Endothelial cell (in vitro differentiated cells): ENCODE measurements around the gene SLC30A7. TPM values are rescaled to one million over a fixed set of nuclear protein-coding genes. Genes with fewer than 3 reads are reported as not detected.

Experiments used
- DNase-seq: peaks from one replicate; pipeline ENCODE4 v3.0.0; 2021; ENCODE audit warnings: low spot score
- H3K27ac Mint-ChIP-seq: one replicate; pipeline ENCODE4 v1.8.0; 2021; ENCODE audit warnings: mixed read lengths, inconsistent platforms; ENCODE audit not compliant: unreplicated experiment
- H3K27me3 Mint-ChIP-seq: one replicate; pipeline ENCODE4 v1.8.0; 2021; ENCODE audit warnings: mild to moderate bottlenecking, moderate library complexity, mixed read lengths, inconsistent platforms; ENCODE audit not compliant: unreplicated experiment
- H3K36me3 Mint-ChIP-seq: one replicate; pipeline ENCODE4 v1.8.0; 2021; ENCODE audit warnings: mild to moderate bottlenecking, low read depth, mixed read lengths, inconsistent platforms; ENCODE audit not compliant: unreplicated experiment
- H3K4me1 Mint-ChIP-seq: one replicate; pipeline ENCODE4 v1.8.0; 2021; ENCODE audit warnings: mild to moderate bottlenecking, mixed read lengths, inconsistent platforms; ENCODE audit not compliant: unreplicated experiment
- H3K4me3 Mint-ChIP-seq: one replicate; pipeline ENCODE4 v1.8.0; 2021; ENCODE audit warnings: mild to moderate bottlenecking, mixed read lengths, inconsistent platforms; ENCODE audit not compliant: unreplicated experiment
- H3K9me3 Mint-ChIP-seq: one replicate; pipeline ENCODE4 v1.8.0; 2021; ENCODE audit warnings: mixed read lengths, inconsistent platforms; ENCODE audit not compliant: unreplicated experiment
- CTCF ChIP-seq: fragments of 200-600 bp; sonication (generic); IDR thresholded peaks from one replicate; pipeline ENCODE4 v1.5.0; 2021; ENCODE audit warnings: antibody characterized with exemption; ENCODE audit not compliant: unreplicated experiment
- total RNA-seq: library from RNA; stranded (reverse); fragmentation: NEBNext Ultra II Directional; extraction: Animal tissue kit (Norgen Biotek cat#: 25700); gene quantifications from one replicate; pipeline ENCODE4 v1.2.1, GENCODE V29; 2021; ENCODE audit not compliant: unreplicated experiment

The SLC30A7 gene
- total RNA-seq, 1 donor from 2014 or later = 33.2 TPM

- Mint-ChIP-seq H3K9me3 (no peaks in the 10 kb centered on the region), H3K27me3 (no peaks in the 10 kb centered on the region)
Measured at GRCh38 chr1:101025283-101025656, 129.4 kb downstream of the SLC30A7 start.

GRCh38 chr1:101025657-101026429, 130.0 kb downstream of the SLC30A7 start, which contains the start of gene DPH5:
TSS of gene DPH5 (minus strand) at chr1:101025784. CDS start at chr1:101025443, 341 bp downstream.
- Mint-ChIP-seq H3K36me3 (no peaks in the 10 kb centered on the region), H3K4me1 (peaks cover 29% of the 10 kb centered on the region), H3K4me3 (peak within 1 kb of the TSS; percentile 98), H3K27me3 (no peaks in the 10 kb centered on the region), H3K9me3 (no peaks in the 10 kb centered on the region), H3K27ac (peak within 1 kb of the TSS; percentile 85)
- DNase-seq = peak; percentile 91
- TF ChIP-seq CTCF = no peak

More at GRCh38 chr1:101025283-101025656, 129.4 kb downstream of the SLC30A7 start:
- TF ChIP-seq CTCF = no peak
- Mint-ChIP-seq H3K4me3 (peak overlapping the region; percentile 98), H3K4me1 (peaks cover 28% of the 10 kb centered on the region), H3K36me3 (no peaks in the 10 kb centered on the region), H3K27ac (peak overlapping the region; percentile 85)
- DNase-seq = peak; percentile 5

- no peak for DNase-seq
- Mint-ChIP-seq H3K36me3 (no peaks in the 10 kb centered on the region), H3K27me3 (no peaks in the 10 kb centered on the region), H3K27ac (peak overlapping the region; percentile 79), H3K9me3 (no peaks in the 10 kb centered on the region), H3K4me1 (peaks cover 34% of the 10 kb centered on the region), H3K4me3 (peak overlapping the region; percentile 98)
- TF ChIP-seq CTCF = no peak
Measured at GRCh38 chr1:101026430-101026788, 130.5 kb downstream of the SLC30A7 start.

- DNase-seq = no peak
- Mint-ChIP-seq H3K27ac (peak overlapping the region; percentile 11), H3K27me3 (no peaks in the 10 kb centered on the region), H3K4me3 (peak overlapping the region; percentile 39), H3K36me3 (no peaks in the 10 kb centered on the region), H3K9me3 (no peaks in the 10 kb centered on the region), H3K4me1 (peaks cover 34% of the 10 kb centered on the region)
- TF ChIP-seq CTCF = no peak
Measured at GRCh38 chr1:101027194-101027772, 131.4 kb downstream of the SLC30A7 start.

- no peak overlapping the region for H3K4me3 Mint-ChIP-seq
- no peak for DNase-seq
Measured at GRCh38 chr1:101028466-101028865, 132.6 kb downstream of the SLC30A7 start.

More at GRCh38 chr1:101028466-101028865, 132.6 kb downstream of the SLC30A7 start:
- no peaks in the 10 kb centered on the region for H3K36me3 Mint-ChIP-seq
- no peak for TF ChIP-seq CTCF
- no peaks in the 10 kb centered on the region for H3K27me3 Mint-ChIP-seq
- peak overlapping the region; percentile 20 for H3K27ac Mint-ChIP-seq
- peaks cover 34% of the 10 kb centered on the region for H3K4me1 Mint-ChIP-seq
- H3K9me3 Mint-ChIP-seq = no peaks in the 10 kb centered on the region
